Pancreas (tissue), 10 donors: Measurements from ENCODE around the gene NEUROG1. TPM values are rescaled to one million over a fixed set of nuclear protein-coding genes. Genes with fewer than 3 reads are reported as not detected.
A peak's percentile ranks its signal among the peaks of the same experiment; 100 is the strongest.

Experiments used
- ATAC-seq, 4 donors: fragments of 200-7000 bp; cut with Tn5 transposase; one replicate each; pipeline versions ENCODE4 v1.8.0 to v1.9.1; 2020; ENCODE audit warnings: mild to moderate bottlenecking in 4 of 4, moderate library complexity in 4 of 4
- DNase-seq, 6 donors: peaks; one replicate each; pipeline ENCODE4 v3.0.0-alpha.2; 2020
- FAIRE-seq: peaks from 2 replicates; lab custom pipeline; 2012; peaks lifted over from hg19 to GRCh38; lab: Jason Lieb, UNC
- H3K27ac ChIP-seq, 4 donors: fragments of 200-600 bp; sonication (generic); 1 replicate in 3 of 4; 2 replicates in 1 of 4; pipeline versions ENCODE4 v1.5.0 to v1.8.0; 2020
- H3K27me3 ChIP-seq, 4 donors: fragments of 200-600 bp; one replicate each; pipeline ENCODE4 v1.8.0; 2021
- H3K36me3 ChIP-seq, 3 donors: fragments of 200-600 bp; sonication (generic) in 1 of 3; one replicate each; pipeline versions ENCODE4 v1.5.0 to v1.8.0; 2020 to 2021
- H3K4me1 ChIP-seq, 3 donors: fragments of 200-600 bp; one replicate each; pipeline ENCODE4 v1.8.0; 2021
- H3K4me3 ChIP-seq, 4 donors: fragments of 200-600 bp; sonication (generic) in 2 of 4; one replicate each; pipeline versions ENCODE4 v1.5.0 to v1.8.0; 2020 to 2021
- H3K9me3 ChIP-seq, 4 donors: fragments of 200-600 bp; one replicate each; pipeline ENCODE4 v1.8.0; 2021
- WGBS, 2 donors: extraction: QIAGEN DNeasy Blood & Tissue Kit; methylation state at CpG; one replicate each; pipeline ENCODE4 v1.1.7; 2013; 5-methylcytosine and 5-hydroxymethylcytosine counted together
- intact Hi-C, 3 donors: fragments of 100-400 bp; cut with DNase I; formaldehyde crosslinking; loops; one replicate each; pipeline versions ENCODE4 v1.11.1 to v1.14.2; 2022
- polyA plus RNA-seq, 2 donors: library from polyadenylated mRNA; stranded (reverse); fragments of 200-250 nt; gene quantifications; one replicate each; pipeline ENCODE4 v1.2.3, GENCODE V29; 2013
- total RNA-seq, 6 donors: library from RNA; stranded (reverse); fragmentation: NEBNext Ultra II Directional in 4 of 6; extraction: Animal tissue kit (Norgen Biotek cat#: 25700) in 4 of 6; gene quantifications; one replicate each; pipeline versions ENCODE4 v1.2.1 to v1.2.4, GENCODE V29; 2021 to 2023
- TF ChIP-seq, protein P1 (sequence below), 4 donors: fragments of 200-600 bp; sonication (generic) in 3 of 4; IDR thresholded peaks; one replicate each; pipeline versions ENCODE4 v1.5.0 to v1.8.0; 2021; ENCODE audit warnings: antibody characterized with exemption in 4 of 4
- donor health status: healthy with polysubstance abuse.
- donor health status: DM: no; HTN: no; CAD: no; lungs with moderate emphysema.
- donor health status: DM: no; HTN: no; CAD: no.
- donor health status: control.
- donor health status: control.
- donor health status: Bipolar disorder and iron deficiency.
- donor health status: DM: yes; HTN: yes; CAD: no.
- donor health status: DM: no; HTN: no; CAD: no.
- donor health status: DM: no; HTN: no; CAD: no.
- donor health status: DM: yes; HTN: yes; CAD: no.

NEUROG1 gene
- total and polyA plus RNA-seq, 8 donors: not detected

DNA sequence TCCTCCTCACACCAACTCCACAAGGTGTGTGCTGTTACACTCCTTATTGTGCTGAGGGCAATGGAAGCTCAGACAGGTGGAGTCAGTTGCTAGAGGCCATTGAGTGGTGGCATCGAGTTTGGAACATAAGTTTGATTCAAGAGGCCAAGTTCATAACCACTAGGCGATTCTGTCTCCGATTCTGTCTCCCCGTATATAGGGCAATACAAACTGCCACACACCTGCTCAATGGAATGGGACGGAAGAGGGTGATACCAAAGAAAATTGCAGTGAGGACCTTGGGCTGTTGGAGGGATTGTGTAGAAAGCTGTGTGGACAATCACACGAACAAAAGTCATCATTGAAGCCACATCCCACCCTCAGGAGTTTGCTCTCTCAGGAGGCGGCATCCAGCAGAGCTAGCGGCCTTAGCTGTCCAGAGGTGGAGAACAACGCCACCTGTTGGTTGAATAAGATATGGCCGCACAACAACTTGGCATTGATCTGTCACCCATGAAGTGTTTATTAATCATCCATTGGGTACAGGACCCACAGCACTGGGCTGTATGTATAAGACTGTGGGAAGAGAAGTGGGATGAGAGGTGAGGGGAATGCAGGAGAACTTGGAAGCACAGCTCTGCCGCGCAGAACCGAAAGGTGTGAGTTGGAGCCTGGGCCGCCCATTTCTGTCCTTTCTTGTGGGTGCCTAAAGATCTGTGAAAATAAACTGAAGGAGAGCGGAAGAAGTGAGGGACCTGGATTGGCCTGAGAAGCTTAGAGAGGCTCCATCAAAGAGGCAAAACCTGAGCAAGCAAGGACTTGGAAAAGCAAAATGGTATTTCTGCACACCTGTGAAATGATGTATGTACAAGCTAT, 16.1 kb upstream of the NEUROG1 start:
- DNase-seq: peak in 5 of 6 donors; percentile 40 to 76 (median 65)
- 32 to 33% methylated on average over 15 of the region's 15 CpGs for WGBS, 2 donors
- FAIRE-seq: no peak

DNA sequence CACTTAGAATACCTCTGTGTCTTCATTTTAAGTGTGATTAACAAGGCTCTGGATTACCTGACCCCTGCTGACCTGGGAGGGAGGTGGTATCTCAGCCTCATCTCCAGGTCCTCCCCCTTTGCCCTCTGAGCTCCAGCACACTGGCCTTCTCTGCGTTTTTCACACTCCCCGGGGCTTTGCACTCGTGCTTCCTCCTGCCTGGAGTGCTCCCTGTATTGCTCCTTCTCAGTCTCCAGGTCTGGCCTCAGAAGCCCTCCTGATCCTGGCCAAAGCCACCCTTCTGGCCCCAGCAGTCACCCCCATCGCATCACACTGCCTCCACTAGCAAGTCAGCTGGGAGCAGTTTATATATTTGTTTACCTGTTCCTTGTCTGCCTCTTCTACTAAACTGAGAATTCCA, 13.6 kb upstream of the NEUROG1 start:
- no peaks in the 10 kb centered on the region for H3K9me3 ChIP-seq
- TF ChIP-seq, protein P1, sequence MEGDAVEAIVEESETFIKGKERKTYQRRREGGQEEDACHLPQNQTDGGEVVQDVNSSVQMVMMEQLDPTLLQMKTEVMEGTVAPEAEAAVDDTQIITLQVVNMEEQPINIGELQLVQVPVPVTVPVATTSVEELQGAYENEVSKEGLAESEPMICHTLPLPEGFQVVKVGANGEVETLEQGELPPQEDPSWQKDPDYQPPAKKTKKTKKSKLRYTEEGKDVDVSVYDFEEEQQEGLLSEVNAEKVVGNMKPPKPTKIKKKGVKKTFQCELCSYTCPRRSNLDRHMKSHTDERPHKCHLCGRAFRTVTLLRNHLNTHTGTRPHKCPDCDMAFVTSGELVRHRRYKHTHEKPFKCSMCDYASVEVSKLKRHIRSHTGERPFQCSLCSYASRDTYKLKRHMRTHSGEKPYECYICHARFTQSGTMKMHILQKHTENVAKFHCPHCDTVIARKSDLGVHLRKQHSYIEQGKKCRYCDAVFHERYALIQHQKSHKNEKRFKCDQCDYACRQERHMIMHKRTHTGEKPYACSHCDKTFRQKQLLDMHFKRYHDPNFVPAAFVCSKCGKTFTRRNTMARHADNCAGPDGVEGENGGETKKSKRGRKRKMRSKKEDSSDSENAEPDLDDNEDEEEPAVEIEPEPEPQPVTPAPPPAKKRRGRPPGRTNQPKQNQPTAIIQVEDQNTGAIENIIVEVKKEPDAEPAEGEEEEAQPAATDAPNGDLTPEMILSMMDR (IDR thresholded peaks at IDR 0.05): no peak
- no peak overlapping the region for H3K4me3 ChIP-seq
- ATAC-seq (no peak), FAIRE-seq (no peak), DNase-seq (no peak)
- intact Hi-C loops: no loop called here
- peaks cover 0 to 2% (median 0%) of the 10 kb centered on the region in 3 donors for H3K4me1 ChIP-seq
- 14 to 24% methylated on average over 4 of the region's 4 CpGs for WGBS, 2 donors
- H3K27me3 ChIP-seq: peaks cover 0 to 18% (median 1%) of the 10 kb centered on the region in 4 donors
- no peak overlapping the region for H3K27ac ChIP-seq
- H3K36me3 ChIP-seq: no peaks in the 10 kb centered on the region

More for the DNA sequence above, 16.1 kb upstream of the NEUROG1 start:
- peaks cover 0 to under 1% (median 0%) of the 10 kb centered on the region in 4 donors for H3K27me3 ChIP-seq
- H3K36me3 ChIP-seq: no peaks in the 10 kb centered on the region
- no peaks in the 10 kb centered on the region for H3K4me1 ChIP-seq
- no peak overlapping the region for H3K27ac ChIP-seq
- peak; percentile 60 to 95 (median 90) for ATAC-seq
- intact Hi-C loops: loop anchor here in 2 of 3 donors (2.0 to 5.0 kb wide), 2 partner anchors 85 kb away; no protein-coding TSS in a partner anchor
- TF ChIP-seq, protein P1 (IDR thresholded peaks at IDR 0.05): peak; percentile 62 to 82 (median 76)
- H3K4me3 ChIP-seq: no peak overlapping the region
- H3K9me3 ChIP-seq: no peaks in the 10 kb centered on the region

DNA sequence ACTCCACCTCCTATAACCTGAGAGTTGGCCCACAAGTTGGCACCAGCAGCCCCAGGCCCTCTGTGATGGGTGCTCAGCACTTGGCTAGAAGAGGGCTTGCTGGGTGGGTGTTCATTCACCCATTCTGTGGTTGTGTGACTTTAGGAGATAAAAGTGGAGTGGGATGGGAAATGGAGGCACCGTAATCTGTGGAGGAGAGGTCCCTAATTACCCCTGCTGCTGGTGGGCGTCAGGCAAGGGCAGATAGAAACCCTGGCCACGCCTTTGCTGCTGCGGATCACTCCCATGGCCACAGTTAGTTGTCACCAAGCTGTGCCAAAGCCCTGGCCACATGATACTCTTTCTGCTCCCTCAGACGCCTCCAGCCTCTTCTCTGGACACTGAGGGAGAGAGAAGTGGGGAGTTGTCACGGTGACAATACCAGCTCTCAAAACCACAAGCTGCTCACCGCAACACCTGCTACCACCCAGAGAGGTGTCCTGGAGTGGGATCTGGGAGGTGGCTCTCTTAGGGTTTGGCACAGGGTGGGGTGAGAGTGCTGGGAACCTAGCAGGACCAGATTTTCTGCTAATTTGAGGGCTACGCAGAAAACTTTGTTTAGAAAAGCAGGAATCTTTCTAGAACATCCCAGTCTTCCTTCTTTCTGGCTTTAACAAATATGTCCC, 12.0 kb upstream of the NEUROG1 start:
- FAIRE-seq: no peak
- intact Hi-C loops: no loop called here

DNA sequence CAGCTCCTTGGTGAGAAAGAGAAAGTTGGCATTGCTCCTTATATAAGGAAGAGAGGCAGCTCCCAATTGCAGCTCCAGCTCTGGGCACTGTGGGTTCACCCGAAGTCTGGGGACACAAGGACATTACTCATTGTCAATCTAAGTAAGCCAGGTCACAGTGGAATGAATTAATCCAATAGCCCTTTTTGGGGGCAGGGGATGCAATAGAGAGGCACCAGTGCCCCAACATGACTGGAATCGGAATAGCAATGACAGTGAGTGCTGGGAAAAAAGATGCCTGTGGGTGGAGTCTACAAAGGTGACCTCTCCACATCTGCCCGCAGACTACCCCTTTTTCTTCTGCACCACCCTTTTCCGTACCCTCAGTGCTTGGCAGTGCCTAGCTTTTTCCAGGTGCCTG, 11.1 kb upstream of the NEUROG1 start:
- peaks cover 0 to 28% (median 1%) of the 10 kb centered on the region in 4 donors for H3K27me3 ChIP-seq

More for the DNA sequence above, 12.0 kb upstream of the NEUROG1 start:
- H3K27ac ChIP-seq: no peak overlapping the region
- H3K27me3 ChIP-seq: peaks cover 0 to 28% (median 1%) of the 10 kb centered on the region in 4 donors
- no peak overlapping the region for H3K4me3 ChIP-seq
- peaks cover 0 to 8% (median 0%) of the 10 kb centered on the region in 3 donors for H3K4me1 ChIP-seq
- TF ChIP-seq, protein P1 (IDR thresholded peaks at IDR 0.05): no peak
- no peaks in the 10 kb centered on the region for H3K36me3 ChIP-seq
- ATAC-seq: no peak
- no peak for DNase-seq
- 36 to 41% methylated on average over 8 of the region's 8 CpGs for WGBS, 2 donors
- no peaks in the 10 kb centered on the region for H3K9me3 ChIP-seq

More for the DNA sequence above, 11.1 kb upstream of the NEUROG1 start:
- no peak for DNase-seq
- 31 to 37% methylated on average over 4 of the region's 4 CpGs for WGBS, 2 donors
- TF ChIP-seq, protein P1 (IDR thresholded peaks at IDR 0.05): no peak
- H3K4me3 ChIP-seq: no peak overlapping the region
- H3K36me3 ChIP-seq: no peaks in the 10 kb centered on the region
- no peaks in the 10 kb centered on the region for H3K9me3 ChIP-seq
- H3K4me1 ChIP-seq: peaks cover 0 to 8% (median 0%) of the 10 kb centered on the region in 3 donors
- no peak for FAIRE-seq
- no peak overlapping the region for H3K27ac ChIP-seq
- ATAC-seq: no peak
- intact Hi-C loops: no loop called here
